Stimulated activated CD8-positive, alpha-beta memory T cell treated with anti-CD3 and anti-CD28 coated beads, Interleukin-4, amount 100 ng/mL, for 24 hours (primary cell): ENCODE results near the gene CACNA1B.
"Not testable (repeated sequence)": the region's sequence is repeated elsewhere in the genome, so short reads cannot be mapped to it uniquely, and the experiment has no call there.

Experiments used
- DNase-seq: peaks from one replicate; pipeline ENCODE4 v3.0.0-alpha.2; 2020; ENCODE audit warnings: low read depth

CACNA1B gene

GRCh38 chr9:138143491-138143890 lies 265.9 kb downstream of the CACNA1B start:
- not testable (repeated sequence) for DNase-seq

- DNase-seq = not testable (repeated sequence)
Observed at GRCh38 chr9:138147556-138147955, 270.0 kb downstream of the CACNA1B start.

GRCh38 chr9:138149672-138150656 lies 272.4 kb downstream of the CACNA1B start:
- DNase-seq = peak; percentile 1

GRCh38 chr9:138155788-138156187 lies 278.2 kb downstream of the CACNA1B start:
- not testable (repeated sequence) for DNase-seq

- not testable (repeated sequence) for DNase-seq
Observed at GRCh38 chr9:138166793-138167192, 289.2 kb downstream of the CACNA1B start.
